ENCODE data around the gene RECQL5. TPM values are rescaled to one million over a fixed set of nuclear protein-coding genes. Genes with fewer than 3 reads are reported as not detected.

The RECQL5 gene
- total RNA-seq, 4 donors from 2014 or later: 50.8 to 76.3 (median 60.5) TPM

DNA sequence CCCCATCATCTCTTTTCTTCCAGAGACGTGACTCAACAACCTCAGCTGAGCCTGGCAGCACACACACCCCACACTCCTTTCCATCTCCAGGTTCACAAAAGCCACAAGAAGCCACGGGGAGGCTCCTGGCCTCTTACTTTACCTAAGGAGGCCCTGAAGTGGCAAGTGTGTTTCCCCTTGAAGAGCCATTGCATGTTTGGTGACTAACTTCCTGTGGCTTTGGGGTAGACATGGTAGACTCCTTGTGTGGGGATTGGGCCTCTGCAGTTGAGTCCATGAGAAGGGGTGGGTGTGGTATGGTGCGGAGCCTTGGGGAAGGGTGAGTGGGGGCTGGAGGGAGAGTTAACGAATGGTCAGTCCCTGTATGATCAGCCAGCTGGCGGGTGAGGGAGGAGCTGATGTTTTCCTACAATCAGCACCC is 24.4 kb upstream of the RECQL5 start:
- TF ChIP-seq, protein P1, sequence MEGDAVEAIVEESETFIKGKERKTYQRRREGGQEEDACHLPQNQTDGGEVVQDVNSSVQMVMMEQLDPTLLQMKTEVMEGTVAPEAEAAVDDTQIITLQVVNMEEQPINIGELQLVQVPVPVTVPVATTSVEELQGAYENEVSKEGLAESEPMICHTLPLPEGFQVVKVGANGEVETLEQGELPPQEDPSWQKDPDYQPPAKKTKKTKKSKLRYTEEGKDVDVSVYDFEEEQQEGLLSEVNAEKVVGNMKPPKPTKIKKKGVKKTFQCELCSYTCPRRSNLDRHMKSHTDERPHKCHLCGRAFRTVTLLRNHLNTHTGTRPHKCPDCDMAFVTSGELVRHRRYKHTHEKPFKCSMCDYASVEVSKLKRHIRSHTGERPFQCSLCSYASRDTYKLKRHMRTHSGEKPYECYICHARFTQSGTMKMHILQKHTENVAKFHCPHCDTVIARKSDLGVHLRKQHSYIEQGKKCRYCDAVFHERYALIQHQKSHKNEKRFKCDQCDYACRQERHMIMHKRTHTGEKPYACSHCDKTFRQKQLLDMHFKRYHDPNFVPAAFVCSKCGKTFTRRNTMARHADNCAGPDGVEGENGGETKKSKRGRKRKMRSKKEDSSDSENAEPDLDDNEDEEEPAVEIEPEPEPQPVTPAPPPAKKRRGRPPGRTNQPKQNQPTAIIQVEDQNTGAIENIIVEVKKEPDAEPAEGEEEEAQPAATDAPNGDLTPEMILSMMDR (IDR thresholded peaks at IDR 0.05): no peak
- TF ChIP-seq POLR2A (IDR thresholded peaks at IDR 0.05): no peak
- intact Hi-C loops (cut with DNase I; ENCODE audit: low total_unique reads): no loop called here
- no peak for DNase-seq (ENCODE audit: low spot score in 2 of 2)
- no peak overlapping the region for H3K4me3 ChIP-seq (ENCODE audit: low read depth, poor library complexity, severe bottlenecking)
- 60 to 70% methylated on average over 5 of the region's 5 CpGs for WGBS, 2 donors

DNA sequence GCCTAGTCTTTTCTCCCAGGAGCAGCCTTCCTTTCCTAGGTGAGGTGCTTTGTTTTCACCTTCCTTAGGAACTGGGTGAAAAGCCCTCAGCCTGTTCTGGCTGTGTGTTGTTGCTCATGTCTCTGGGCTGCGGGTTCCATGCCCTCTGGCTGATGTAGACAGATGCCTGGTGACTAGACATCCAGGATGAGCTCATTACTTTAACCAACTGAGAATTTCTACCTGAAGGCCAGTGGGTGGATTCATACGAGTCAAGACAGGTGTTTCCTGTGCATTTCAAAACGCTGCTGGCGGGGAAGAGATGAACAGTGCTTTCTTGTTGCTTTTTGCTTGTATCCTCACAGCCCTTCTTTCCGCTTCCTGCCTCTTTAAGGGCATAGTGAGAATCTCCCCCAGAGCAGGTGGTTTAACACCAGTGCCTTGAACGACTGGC is 22.5 kb upstream of the RECQL5 start:
- no peak for TF ChIP-seq POLR2A (IDR thresholded peaks at IDR 0.05)
- TF ChIP-seq, protein P1 (IDR thresholded peaks at IDR 0.05): no peak
- no peak overlapping the region for H3K4me3 ChIP-seq (ENCODE audit: low read depth, poor library complexity, severe bottlenecking)
- intact Hi-C loops (cut with DNase I; ENCODE audit: low total_unique reads): no loop called here
- DNase-seq (ENCODE audit: low spot score in 2 of 2): no peak
- WGBS, 2 donors: 41 to 54% methylated on average over 6 of the region's 6 CpGs

GRCh38 chr17:75688209-75688825 is 21.4 kb upstream of the RECQL5 start:
- intact Hi-C loops (cut with DNase I; ENCODE audit: low total_unique reads): no loop called here
- H3K4me3 ChIP-seq (ENCODE audit: low read depth, poor library complexity, severe bottlenecking): no peak overlapping the region
- TF ChIP-seq, protein P1 (IDR thresholded peaks at IDR 0.05): no peak
- TF ChIP-seq POLR2A (IDR thresholded peaks at IDR 0.05): no peak
- DNase-seq (ENCODE audit: low spot score in 2 of 2): no peak
- WGBS, 2 donors: 30 to 37% methylated on average over 11 of the region's 11 CpGs

DNA sequence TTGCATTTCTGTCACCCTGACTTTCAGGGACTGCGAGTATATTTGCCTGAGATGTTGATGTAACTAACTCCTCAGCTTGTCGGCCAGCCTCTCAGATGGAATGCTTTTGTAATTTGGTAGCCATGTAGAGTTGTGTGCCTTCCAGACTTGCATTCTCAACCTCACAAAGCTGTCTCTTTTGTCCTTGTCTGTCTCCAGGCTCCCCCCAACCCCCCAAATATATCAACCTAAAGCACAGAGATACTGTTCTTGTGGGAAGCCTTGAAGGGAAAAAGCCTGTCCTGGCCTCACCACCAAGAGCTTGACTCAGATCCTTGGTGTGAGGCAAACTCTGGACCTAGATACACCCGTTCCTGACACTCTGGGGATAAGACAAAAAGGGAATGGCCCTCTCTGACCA is 18.5 kb upstream of the RECQL5 start:
- TF ChIP-seq, protein P1 (IDR thresholded peaks at IDR 0.05): no peak
- TF ChIP-seq POLR2A (IDR thresholded peaks at IDR 0.05): no peak
- intact Hi-C loops (cut with DNase I; ENCODE audit: low total_unique reads): no loop called here
- no peak overlapping the region for H3K4me3 ChIP-seq (ENCODE audit: low read depth, poor library complexity, severe bottlenecking)
- WGBS, 2 donors: 33 to 38% methylated on average over 3 of the region's 3 CpGs
- no peak for DNase-seq (ENCODE audit: low spot score in 2 of 2)

DNA sequence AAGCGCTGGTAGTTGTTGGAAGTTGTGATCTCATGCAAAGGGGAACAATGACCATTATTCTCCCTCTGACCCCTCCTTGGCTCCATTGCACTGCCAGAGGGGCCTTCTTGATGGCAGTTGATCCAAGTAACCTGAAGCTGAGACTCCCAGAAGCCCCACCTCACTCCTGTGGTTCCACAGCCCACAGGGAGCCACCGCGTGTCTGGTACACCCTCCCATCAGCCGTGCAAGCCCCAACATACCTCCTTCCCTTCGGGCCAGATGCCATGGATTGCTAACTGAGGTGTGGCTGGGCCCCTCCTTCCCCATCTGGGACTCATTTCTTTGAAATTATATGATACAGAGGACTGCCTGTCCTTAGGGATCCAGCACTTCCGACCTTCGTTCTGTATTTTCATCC is 18.0 kb upstream of the RECQL5 start:
- WGBS, 2 donors: 22 to 27% methylated on average over 7 of the region's 7 CpGs
- peak in 1 of 2 donors; percentile 77 for DNase-seq (ENCODE audit: low spot score in 2 of 2)

More for the DNA sequence above, 18.0 kb upstream of the RECQL5 start:
- H3K4me3 ChIP-seq (ENCODE audit: low read depth, poor library complexity, severe bottlenecking): no peak overlapping the region
- TF ChIP-seq, protein P1 (IDR thresholded peaks at IDR 0.05): no peak
- TF ChIP-seq POLR2A (IDR thresholded peaks at IDR 0.05): no peak
- intact Hi-C loops (cut with DNase I; ENCODE audit: low total_unique reads): no loop called here
